Activated CD8-positive, alpha-beta memory T cell treated with anti-CD3 and anti-CD28 coated beads, Interleukin-2, amount 50 U/mL, for 24 hours (primary cell): ENCODE results near the gene GGN.
"Not testable (repeated sequence)": the region's sequence is repeated elsewhere in the genome, so short reads cannot be mapped to it uniquely, and the experiment has no call there.

Source experiments
- DNase-seq: peaks from one replicate; pipeline ENCODE4 v3.0.0-alpha.2; 2020; ENCODE audit errors: extremely low read depth

The GGN gene

GRCh38 chr19:38361633-38362075 lies 26.2 kb downstream of the GGN start:
- peak; percentile 27 for DNase-seq

GRCh38 chr19:38360839-38361631 lies 26.8 kb downstream of the GGN start:
- no peak for DNase-seq

- no peak for DNase-seq
These were observed 27.5 kb downstream of the GGN start for GRCh38 chr19:38360351-38360750.

GRCh38 chr19:38359242-38360021 lies 28.4 kb downstream of the GGN start:
- no peak for DNase-seq

- DNase-seq: no peak
These were observed 29.8 kb downstream of the GGN start for GRCh38 chr19:38358071-38358470.

GRCh38 chr19:38355728-38356725 lies 31.8 kb downstream of the GGN start:
- no peak for DNase-seq

- no peak for DNase-seq
These were observed 35.2 kb downstream of the GGN start for GRCh38 chr19:38352611-38353010.

- DNase-seq: no peak
These were observed 35.9 kb downstream of the GGN start for GRCh38 chr19:38351865-38352395.

- DNase-seq: no peak
These were observed 37.0 kb downstream of the GGN start for GRCh38 chr19:38350883-38351282.

- DNase-seq: no peak
These were observed 41.0 kb downstream of the GGN start for GRCh38 chr19:38346837-38347236.

GRCh38 chr19:38340927-38341326 lies 46.9 kb downstream of the GGN start:
- no peak for DNase-seq

- DNase-seq: not testable (repeated sequence)
These were observed 48.8 kb downstream of the GGN start for GRCh38 chr19:38339011-38339410.

GRCh38 chr19:38337360-38337653 lies 50.5 kb downstream of the GGN start:
- DNase-seq: no peak

GRCh38 chr19:38336638-38337359 lies 51.0 kb downstream of the GGN start:
- DNase-seq: peak; percentile 91

- peak; percentile 90 for DNase-seq
These were observed 51.7 kb downstream of the GGN start for GRCh38 chr19:38335949-38336637.
